Thyroid gland (tissue), 4 donors: Measurements from ENCODE around the gene TESPA1.

Experiments
- POLR2A ChIP-seq, 2 donors: fragments of 450-650 bp; IDR thresholded peaks; one replicate each; pipeline ENCODE4 v1.6.1; 2017; ENCODE audit warnings: antibody characterized with exemption in 2 of 2, mild to moderate bottlenecking in 2 of 2, moderate library complexity in 1 of 2
- TF ChIP-seq, protein P1 (sequence below), 6 experiments: fragments of 200-600 bp in 3 of 6; fragments of 450-650 bp in 3 of 6; sonication (generic) in 3 of 6; IDR thresholded peaks; one replicate each; pipeline ENCODE4 v1.5.1; 2016 to 2019; ENCODE audit warnings: antibody characterized with exemption in 6 of 6, mild to moderate bottlenecking in 2 of 6, inconsistent platforms in 1 of 6, moderate library complexity in 1 of 6

GRCh38 chr12:54977155-54977554 is 7.4 kb downstream of the TESPA1 start:
- TF ChIP-seq, protein P1, sequence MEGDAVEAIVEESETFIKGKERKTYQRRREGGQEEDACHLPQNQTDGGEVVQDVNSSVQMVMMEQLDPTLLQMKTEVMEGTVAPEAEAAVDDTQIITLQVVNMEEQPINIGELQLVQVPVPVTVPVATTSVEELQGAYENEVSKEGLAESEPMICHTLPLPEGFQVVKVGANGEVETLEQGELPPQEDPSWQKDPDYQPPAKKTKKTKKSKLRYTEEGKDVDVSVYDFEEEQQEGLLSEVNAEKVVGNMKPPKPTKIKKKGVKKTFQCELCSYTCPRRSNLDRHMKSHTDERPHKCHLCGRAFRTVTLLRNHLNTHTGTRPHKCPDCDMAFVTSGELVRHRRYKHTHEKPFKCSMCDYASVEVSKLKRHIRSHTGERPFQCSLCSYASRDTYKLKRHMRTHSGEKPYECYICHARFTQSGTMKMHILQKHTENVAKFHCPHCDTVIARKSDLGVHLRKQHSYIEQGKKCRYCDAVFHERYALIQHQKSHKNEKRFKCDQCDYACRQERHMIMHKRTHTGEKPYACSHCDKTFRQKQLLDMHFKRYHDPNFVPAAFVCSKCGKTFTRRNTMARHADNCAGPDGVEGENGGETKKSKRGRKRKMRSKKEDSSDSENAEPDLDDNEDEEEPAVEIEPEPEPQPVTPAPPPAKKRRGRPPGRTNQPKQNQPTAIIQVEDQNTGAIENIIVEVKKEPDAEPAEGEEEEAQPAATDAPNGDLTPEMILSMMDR (IDR thresholded peaks at IDR 0.05): no peak
- no peak for TF ChIP-seq POLR2A (IDR thresholded peaks at IDR 0.05)
